Esophagus muscularis mucosa (tissue), 3 donors: ENCODE measurements around the gene KLF7.

Experiments used
- CTCF ChIP-seq, 3 experiments: fragments of 200-600 bp in 2 of 3; fragments of 450-650 bp in 1 of 3; sonication (generic) in 2 of 3; IDR thresholded peaks; one replicate each; pipeline ENCODE4 v1.5.1; 2017 to 2019; ENCODE audit warnings: antibody characterized with exemption in 3 of 3, mild to moderate bottlenecking in 2 of 3, moderate library complexity in 1 of 3
- POLR2AphosphoS5 ChIP-seq, 2 donors: sonication (generic); formaldehyde crosslinking; IDR thresholded peaks; one replicate each; pipeline ENCODE4 v1.6.1; 2017; ENCODE audit warnings: antibody characterized with exemption in 2 of 2

GRCh38 chr2:207194028-207194427, 28.3 kb upstream of the KLF7 start:
- TF ChIP-seq POLR2AphosphoS5 (IDR thresholded peaks at IDR 0.05) (no peak), CTCF (IDR thresholded peaks at IDR 0.05) (no peak)
